Measurements from ENCODE around the gene SLC13A3. TPM values are rescaled to one million over a fixed set of nuclear protein-coding genes. Genes with fewer than 3 reads are reported as not detected.

The SLC13A3 gene
- total RNA-seq, 1 experiment from 2014 or later = 17.5 TPM

- WGBS (ENCODE audit: extremely low coverage, insufficient read length, low lambda C conversion rate) = no CpG with 5 or more reads among the region's 6 CpGs
- Histone ChIP-seq H3K9ac (ENCODE audit: extremely low read depth, insufficient read length, low read length) (no peak overlapping the region), H2BK15ac (ENCODE audit: low read depth, low read length) (no peak overlapping the region), H4K8ac (replicated peaks; ENCODE audit: insufficient read length, low read depth, low read length) (no peak overlapping the region), H3K9me3 (ENCODE audit: control insufficient read depth, low read depth, low read length) (no peaks in the 10 kb centered on the region), H3K27me3 (ENCODE audit: insufficient read depth, low read length) (no peaks in the 10 kb centered on the region), H4K91ac (ENCODE audit: insufficient read length, low read depth, low read length) (no peak overlapping the region), H3K4me2 (ENCODE audit: insufficient read depth, insufficient read length, low read length) (no peak overlapping the region), H3K56ac (ENCODE audit: insufficient read length, low read depth, low read length) (no peak overlapping the region), H3K4me1 (ENCODE audit: insufficient read depth, low read length) (no peaks in the 10 kb centered on the region), H3K23ac (ENCODE audit: insufficient read length, low read depth, low read length) (no peak overlapping the region), H2BK12ac (ENCODE audit: insufficient read length, low read depth, low read length) (no peak overlapping the region), H3T11ph (ENCODE audit: low read length) (no peak overlapping the region), H4K20me1 (ENCODE audit: control insufficient read depth, insufficient read depth, insufficient read length) (no peaks in the 10 kb centered on the region), H2AK5ac (ENCODE audit: insufficient read length, low read length) (no peak overlapping the region), H3K14ac (ENCODE audit: insufficient read depth, low read length) (no peak overlapping the region), H3K79me2 (ENCODE audit: insufficient read depth, low read length) (no peaks in the 10 kb centered on the region), H3K4ac (ENCODE audit: low read depth, low read length) (no peak overlapping the region), H4K5ac (ENCODE audit: insufficient read length, low read depth, low read length) (no peak overlapping the region), H3K18ac (ENCODE audit: insufficient read length, low read depth, low read length) (no peak overlapping the region), H3K27ac (ENCODE audit: insufficient read length, low read depth, low read length) (no peak overlapping the region), H3K23me2 (ENCODE audit: insufficient read length, low read depth, low read length, poor library complexity, severe bottlenecking) (no peaks in the 10 kb centered on the region), H2AFZ (ENCODE audit: low read length) (no peak overlapping the region), H3K79me1 (ENCODE audit: insufficient read depth, low read depth, low read length, poor library complexity, severe bottlenecking) (no peaks in the 10 kb centered on the region), H2BK5ac (ENCODE audit: insufficient read length, low read length) (no peak overlapping the region), H2BK20ac (ENCODE audit: low read depth, low read length, poor library complexity, severe bottlenecking) (no peak overlapping the region), H2BK120ac (ENCODE audit: low read depth, low read length, poor library complexity, severe bottlenecking) (no peak overlapping the region)
- Mint-ChIP-seq H3K4me3 (no peak overlapping the region), H3K27ac (no peak overlapping the region; a peak in 1 of 7 replicates), H3K36me3 (ENCODE audit: insufficient read depth in 1 of 3, low read depth in 3 of 3) (peaks cover 6 to 10% (median 9%) of the 10 kb centered on the region in 3 experiments; a peak in 6 of 7 replicates), H3K4me1 (peaks cover 7 to 8% of the 10 kb centered on the region in 2 experiments; a peak in 3 of 4 replicates), H3K27me3 (ENCODE audit: low read depth) (no peaks in the 10 kb centered on the region), H3K9me3 (no peaks in the 10 kb centered on the region; a peak in 1 of 5 replicates)
- no peak for DNase-seq
- TF ChIP-seq CTCF (conservative IDR thresholded peaks at IDR 0.05) = no peak
Observed at GRCh38 chr20:46573234-46573633, 78.0 kb downstream of the SLC13A3 start.

Data from H9 (cell line).